GM19328 (cell line): ENCODE measurements around the gene DAAM2.

ENCODE experiments used
- ATAC-seq: cut with Tn5 transposase; IDR thresholded peaks from one replicate; pipeline ENCODE4 v1.9.1; 2021; ENCODE audit warnings: mild to moderate bottlenecking, moderate library complexity; ENCODE audit not compliant: unreplicated experiment

DAAM2 gene

DNA sequence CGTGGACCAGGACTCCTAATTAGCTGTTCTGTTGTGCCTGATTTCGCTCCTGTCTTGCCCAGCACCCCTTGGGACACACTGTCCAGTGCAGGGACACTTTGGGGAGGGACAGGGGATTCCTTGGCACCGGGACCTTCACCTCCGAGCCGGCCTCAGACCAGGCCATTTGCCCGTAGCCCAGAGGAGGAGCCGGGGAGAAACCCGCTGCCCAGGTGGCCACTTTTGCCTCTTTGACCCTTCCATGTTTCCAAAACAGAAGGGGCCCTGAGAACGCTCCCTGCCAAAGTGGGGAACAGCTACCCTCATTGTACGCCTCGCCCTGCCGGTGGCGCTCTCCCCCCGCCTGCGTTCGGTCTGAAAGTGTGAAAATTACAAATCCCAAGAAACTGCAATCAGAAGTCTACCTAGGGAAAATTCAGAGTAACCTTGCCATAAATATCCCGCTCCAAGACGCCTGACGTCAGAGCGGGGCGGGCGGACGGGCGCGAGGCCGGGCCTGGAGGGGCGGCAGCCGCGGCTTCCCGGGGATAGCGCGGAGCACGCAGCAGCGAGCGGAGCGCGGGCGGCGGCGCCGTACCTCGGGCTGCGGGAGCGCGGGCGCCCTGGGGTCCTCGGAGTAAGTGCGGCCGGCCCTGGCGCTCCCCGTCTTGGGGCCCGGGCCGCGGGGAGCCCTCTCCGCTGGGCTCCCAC, at the start of gene DAAM2:
Gene DAAM2 (plus strand): TSS at position 527 of the 690 bp plus-strand sequence. CDS start 63,927 bp downstream, outside the sequence.
- no peak for ATAC-seq

DNA sequence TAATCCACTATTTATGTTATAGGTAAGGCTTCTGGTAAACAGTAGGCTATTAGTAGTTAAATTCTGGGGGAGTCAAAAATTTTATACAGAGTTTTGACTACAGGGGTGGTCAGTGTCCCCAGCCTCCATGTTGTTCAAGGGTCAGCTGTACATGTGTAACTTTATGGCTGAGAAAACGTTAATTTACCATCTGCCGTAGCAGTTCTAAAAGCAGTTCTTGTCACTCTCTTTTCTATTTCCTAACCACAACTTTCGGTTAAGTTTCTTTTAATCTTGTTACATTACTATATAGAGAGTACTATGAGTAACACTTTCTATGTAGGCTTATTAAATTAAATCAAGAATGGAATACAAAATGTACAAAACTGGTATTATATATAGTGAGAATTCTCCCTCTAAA, 45.4 kb upstream of the DAAM2 start:
- ATAC-seq = no peak

DNA sequence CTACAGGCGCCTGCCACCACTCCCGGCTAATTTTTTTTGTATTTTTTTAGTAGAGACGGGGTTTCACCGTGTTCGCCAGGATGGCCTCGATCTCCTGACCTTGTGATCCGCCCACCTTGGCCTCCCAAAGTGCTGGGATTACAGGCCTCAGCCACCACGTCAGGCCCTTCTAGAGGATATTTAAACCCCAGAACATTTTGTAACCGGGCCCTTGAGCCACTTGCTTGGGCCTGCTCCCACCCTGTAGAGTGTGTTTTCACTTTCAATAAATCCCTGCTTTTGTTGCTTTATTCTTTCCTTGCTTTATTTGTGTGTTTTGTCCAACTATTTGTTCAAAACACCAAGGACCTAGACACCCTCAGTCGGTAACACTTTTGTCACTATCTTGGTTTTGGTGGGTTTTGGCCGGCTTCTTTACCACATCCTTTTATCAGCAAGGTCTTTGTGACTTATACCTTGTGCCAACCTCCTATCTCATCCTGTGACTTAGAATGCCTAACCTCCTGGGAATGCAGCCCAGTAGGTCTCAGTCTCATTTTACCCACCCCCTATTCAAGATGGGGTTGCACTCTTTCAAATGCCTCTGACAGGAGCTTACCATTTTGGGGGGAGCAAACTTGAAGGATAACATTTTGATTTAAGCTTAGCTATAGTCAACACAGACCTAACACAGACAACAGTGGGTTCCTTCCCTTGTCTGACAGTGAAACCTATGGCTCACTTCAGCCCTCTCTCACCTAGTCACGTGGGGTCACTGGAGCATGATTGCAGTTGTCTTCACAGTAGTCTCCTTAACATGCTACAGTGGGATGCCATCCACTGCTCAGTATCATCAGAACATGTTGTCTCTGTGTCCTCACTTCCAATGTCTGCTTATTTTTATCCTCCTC, 39.1 kb upstream of the DAAM2 start:
- ATAC-seq = no peak

DNA sequence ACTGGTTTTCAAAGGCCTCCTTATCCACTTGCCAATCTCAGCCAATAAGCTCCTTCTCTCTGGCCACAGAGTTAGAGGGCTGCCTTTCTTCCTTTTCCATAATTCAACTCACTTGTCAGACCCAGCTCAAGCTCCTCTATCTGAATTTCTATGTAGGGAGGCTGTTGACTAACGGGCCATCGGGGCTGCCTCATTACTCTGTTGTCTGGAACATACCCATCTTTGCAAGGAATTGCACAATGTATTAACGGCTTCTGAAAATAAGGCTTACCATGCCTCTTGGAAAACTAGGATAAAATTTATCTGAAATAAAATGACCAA, 38.5 kb upstream of the DAAM2 start:
- ATAC-seq = no peak

DNA sequence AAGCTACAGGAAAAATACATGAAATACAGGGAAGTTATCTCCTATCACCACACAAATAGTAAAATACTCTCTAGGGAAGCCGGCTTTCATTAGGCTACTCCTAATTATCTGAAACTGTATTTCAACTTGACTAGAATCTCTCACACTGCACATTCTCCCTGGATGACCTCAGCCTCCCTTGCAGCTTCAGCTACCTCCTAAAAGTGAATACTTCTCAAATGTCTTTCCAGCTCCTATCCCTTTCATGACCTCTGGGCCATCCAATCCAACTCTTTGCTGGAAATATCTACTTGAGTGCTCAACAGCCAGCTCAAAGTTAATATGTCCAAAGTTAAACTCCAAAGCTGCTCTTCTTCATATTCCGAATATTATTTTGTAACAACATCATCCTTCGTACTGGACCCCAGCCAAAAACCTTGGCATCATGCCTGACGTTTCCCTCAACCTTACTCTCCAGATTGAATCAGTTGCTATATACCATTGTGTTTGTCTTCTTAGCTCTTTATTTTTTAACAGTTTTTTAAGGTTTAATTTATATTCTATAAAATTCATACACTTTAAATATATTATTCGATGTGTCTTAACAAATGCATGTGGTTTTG, 37.6 kb upstream of the DAAM2 start:
- ATAC-seq = no peak

DNA sequence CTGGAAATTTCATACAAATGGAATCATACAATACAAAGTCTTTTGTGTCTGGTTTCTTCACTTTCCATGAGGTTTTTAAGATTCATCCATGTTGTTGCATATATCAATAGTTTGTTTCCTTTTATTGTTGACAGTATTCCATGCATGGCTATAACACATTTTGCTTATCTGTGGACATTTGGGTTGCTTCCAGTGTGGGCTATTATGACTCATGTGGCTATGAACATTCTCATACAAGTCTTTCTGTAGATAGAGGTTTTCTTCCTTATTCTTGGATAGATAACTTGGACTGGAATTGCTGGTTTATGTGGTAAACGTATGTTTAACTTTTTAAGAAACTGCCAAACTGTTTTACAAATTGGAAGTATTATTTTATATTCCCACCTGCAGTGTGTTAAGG, 36.9 kb upstream of the DAAM2 start:
- no peak for ATAC-seq

DNA sequence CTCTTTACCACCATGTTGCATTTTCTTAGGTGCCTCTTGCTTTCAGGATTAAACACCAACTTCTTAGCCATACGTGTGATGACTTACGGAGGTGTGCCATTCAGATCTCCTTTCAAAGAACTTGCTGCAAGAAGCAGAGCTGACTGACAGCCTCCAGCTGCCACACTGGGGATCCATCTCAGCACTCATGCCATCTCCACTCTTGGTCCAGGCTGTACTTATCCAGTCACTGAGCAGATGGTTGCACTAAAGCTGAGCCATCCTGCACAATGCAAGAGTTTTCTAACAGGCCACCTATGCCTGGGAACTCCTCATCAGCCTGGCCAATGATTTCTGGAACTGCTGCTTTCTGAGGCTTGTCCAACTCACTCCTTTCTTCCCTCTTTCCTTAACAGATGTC, 35.6 kb upstream of the DAAM2 start:
- no peak for ATAC-seq

DNA sequence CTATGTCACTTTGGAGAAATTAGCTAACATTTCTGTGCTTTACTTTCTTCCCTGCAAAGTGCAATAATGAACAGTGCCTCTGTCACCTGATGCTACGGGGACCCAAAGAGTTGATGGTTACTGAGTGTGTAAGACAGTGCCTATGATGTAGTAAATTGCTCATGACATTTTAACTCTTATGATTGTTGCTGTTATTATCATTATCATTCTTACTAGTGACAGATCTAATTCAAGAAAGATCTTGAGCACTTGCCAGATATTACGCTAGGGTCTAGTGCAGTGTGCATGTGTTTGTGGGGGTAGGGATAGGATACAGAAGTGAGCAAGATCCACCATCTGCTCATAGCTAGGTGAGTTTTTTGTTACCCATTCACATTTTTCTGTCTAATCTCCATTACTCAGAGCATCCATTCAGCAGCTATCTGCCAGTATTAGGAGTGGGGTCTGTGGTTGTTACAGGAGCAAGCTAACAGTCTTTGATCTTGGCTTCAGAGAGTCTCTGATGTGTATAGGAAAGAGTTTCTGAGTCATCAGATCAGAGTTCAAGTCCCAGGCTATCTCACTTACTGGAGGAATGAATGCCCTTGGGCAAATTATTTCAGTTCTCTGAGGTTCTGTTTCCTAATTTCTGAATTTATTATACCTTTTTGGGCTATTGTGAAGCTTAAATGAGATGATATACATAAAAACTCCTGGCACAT, 33.1 kb upstream of the DAAM2 start:
- no peak for ATAC-seq

DNA sequence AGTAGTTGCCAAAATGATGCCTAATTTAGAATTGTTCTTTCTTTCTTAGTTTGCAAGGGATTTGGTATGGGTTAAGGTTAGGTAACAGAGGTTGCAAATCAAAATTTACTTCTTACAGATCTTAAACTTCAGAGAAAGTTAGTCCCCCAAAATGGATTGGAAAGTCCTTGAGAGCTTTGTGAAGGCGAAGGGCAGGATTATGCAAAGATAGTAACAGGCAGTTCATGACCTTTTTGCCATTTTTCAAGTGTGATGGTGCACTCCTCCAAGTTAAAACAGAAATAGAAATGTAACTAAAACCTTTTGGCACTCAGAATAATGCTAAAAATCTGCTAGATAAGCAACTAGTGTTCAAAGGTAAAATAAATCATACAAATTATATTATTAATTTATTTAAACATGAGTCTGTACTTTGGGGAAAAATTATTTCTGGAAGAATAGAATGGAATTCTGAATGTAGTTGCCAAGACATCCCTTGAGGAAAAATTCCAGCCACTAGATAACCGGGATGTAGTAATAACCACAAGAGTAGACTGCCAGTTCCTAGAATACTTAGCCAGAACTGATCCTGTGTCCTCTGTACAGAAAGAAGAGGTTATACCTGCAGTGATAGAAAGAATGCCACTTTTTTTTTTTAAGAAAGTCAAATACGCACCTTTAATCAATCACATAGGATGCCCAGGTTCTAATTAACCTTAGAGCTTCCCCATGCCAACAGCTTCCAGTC, 31.8 kb upstream of the DAAM2 start:
- no peak for ATAC-seq

DNA sequence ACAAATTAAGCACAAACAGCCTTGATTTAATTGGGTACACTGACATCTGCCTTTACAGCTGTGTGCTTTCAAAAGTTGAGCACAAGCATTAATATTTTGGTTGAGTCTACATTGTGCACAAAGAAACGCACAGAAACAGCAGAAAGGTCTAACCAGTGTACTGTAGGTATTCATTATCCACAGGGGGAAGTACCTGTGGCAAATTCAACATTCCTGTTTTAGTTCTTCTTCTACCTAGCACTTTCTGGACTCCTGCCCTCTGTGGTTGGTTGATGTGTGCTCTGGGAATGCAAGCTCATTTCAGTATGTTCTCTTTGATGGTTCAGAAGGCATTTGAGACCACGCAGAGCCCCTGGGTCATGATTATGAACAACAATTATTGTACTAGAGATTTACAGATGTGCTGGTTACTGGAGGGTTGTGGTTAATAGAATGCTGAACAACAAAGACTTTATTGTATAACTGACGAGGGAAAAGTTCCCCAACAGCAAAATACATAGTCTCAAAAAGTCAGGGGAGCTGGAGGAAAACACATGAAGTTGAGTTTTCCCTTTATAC, 26.6 kb upstream of the DAAM2 start:
- ATAC-seq = no peak

DNA sequence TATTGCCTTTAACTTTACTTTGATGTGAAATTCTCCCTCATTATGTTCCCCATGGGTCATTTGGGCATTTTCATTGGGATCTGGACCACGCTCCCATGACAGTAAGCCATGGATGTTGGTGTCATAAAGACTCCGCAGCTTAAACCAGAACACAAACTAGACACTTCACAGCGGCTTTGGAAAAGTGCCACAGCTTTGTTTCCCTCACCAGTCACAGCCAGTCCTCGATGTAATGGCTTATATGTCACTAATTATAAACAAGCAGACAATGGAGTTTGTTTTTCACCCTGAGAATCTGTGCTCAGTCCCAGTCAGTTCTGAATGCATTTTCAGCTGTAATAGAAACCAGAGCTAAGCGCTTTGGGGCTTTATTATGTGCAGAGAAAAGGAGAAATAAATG, 23.2 kb upstream of the DAAM2 start:
- ATAC-seq = no peak

DNA sequence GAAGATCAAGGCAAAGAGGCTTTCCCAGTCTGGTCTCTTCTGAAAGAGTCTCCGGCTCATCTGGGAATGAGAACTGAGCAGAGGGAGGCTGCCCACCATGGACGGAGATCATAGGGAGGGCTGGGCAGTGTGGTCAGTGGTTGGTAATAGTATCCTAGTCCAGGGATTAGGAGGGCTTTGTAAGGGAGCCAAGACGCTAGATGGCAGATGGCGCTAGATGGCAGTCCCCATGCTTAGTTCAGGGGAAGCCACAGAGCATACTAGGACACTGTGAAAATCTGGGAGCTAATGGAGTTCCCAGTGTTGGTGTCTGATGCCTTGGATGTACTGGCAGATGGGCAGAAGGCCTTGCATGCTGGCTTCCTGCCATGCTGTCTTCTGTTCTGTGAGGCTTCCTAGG, 21.7 kb upstream of the DAAM2 start:
- no peak for ATAC-seq

DNA sequence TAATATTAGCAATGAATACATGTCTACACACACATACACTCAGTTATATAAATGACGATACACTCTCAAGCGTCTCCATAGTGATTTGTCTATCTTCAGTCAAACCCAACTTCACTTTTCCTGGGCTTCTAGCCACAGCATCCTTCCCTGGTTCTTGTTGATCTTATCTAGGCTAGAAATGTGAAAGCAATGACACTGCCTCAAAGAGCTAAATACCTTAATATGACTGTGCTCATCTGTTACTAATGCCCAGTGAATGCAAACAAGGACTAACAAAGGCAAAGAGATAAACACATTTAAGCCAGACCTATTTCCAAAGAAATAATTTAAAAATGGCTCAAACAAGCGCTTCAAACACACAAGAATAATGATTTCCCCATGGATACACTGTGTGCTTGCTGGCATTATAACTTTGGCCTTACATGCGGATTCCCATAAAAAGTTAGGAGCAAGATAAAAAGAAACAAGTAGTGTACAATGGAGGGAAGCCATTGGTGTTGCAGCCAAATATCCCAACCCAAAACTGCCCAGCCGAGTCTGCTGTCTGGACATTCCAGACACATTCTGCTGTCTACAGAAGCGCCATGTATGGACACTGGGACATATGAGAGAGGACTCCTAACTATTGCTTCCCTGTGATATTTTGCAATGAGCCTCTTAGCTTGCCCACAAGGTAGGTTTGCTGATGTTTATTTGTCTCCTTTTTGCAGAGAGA, 19.5 kb upstream of the DAAM2 start:
- ATAC-seq = no peak

DNA sequence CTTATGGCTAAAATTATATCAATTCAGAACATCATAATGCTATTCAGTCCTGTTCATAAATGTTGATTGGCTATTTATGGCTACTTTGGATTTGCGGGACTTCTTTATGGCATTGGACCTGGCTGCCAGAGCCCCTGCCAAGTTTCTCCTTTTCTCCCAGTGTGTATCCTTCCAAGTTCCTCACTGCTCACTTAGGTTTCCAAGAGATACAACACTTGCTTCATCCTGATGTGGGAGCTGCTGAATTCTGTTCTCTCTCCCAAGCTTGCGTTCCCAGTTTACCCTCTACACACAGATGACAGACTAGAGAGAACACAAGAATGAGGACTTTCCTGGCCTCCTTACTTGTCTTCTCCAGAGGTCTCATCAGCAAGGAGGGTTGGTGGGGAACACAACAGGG, 18.4 kb upstream of the DAAM2 start:
- ATAC-seq = no peak

DNA sequence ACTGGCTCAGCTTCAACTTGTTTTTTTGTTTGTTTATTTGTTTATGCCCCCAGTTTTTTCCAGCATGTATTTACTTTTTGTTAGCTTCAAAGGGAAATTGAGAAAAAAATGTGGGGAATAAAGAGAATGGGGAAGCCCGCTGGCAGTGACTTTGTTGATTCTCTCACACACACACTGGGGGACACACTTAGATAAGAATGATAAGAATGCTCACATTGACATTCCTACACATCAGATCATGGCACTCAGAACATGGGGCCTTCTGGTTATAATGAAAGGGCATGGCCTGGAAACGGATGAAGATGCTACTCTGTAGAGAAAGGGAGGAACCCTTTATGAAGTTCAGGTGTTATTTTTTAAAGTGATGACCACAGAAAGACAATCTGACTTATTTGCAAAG, 15.6 kb upstream of the DAAM2 start:
- ATAC-seq = no peak

DNA sequence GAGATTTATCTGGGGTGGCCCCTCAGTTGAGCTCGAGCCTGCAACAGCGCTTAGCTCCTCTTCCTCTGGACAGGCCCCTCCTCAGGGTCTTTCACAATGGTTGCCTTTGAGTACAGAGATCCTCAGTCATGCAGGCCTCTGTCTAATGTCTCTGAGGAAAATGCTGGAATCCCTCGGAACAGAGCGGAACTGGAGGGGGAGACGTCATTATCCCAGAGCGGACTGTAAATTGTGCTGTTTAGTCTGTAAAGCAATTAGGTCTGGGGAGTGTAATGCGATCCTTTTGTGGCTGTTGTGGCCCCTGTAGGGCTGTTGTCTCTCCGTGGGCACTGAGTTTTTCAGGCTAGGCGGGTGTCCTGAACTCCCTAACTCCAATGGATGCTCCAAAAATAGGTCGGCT, 15.0 kb upstream of the DAAM2 start:
- ATAC-seq = no peak

DNA sequence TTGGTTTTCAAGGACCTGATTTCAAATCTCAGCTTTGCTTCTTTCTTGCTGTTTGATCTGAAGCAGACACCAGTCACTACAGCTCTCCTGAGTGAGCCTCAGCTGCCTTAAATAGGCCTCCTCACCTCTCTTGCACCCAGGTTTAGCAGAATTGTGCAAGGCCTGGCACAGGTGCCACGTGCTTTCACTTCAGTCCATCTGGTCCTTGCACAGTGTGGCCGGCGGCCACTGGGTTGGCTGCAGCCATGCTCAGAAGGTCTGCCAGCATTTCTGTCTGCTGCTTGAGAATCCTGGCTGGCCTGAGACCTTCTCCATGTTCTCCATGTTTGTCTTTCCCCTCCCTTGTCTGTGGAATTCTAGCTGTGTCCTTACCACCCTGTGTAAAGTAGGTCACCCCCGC, 14.5 kb upstream of the DAAM2 start:
- no peak for ATAC-seq

DNA sequence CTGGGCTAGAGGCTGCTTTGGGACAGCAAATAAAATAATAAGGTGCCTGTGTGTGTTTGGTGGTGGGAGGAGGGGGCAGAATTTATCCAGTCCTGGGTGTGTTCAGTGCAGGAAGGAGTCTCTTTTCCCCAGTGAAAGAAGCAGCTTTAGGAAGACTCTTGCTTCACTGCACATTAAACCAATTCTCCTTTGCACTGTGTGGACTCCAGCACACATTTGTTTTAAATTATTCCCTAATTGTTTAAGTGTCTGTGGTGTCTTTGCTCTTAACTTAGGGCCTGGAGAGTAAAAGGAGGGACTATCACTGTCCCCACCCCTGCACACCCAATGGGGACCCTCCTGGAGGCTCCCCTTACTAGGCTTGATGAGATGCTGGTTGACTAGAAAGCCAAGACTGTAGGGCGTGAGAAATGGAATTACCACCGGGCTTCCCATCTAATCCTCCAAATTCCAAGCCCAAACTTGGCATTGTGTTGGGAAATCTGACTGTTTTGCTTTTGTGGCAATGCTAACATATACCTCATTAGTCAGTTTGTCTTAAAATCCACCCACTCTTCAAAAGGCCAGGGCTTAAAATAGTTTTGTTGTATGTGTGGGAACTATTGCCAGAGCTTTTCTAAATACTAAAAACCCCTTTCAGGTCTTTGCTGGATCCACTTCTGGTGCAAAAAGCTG, 13.5 kb upstream of the DAAM2 start:
- ATAC-seq = no peak

DNA sequence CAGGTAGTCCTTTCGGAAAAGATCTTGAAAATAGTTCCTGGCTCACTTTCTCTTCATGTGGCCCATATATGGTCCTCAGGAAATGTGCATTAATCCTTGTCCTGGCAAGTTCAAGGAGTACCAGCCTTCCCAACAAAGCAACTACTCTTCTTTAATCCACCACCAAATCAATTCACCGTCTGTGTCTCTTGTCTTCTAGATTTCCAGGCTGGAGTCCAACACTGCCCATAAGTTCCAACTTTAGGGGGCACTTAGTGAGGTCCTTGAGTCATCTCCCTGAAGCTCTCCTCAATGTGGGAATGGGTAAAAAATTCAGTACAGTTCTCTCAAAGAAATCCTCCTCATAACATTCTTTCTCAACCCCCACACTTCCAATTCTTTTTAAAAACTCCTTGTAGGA, 6.9 kb upstream of the DAAM2 start:
- no peak for ATAC-seq
